NCI-H2029 treated with DMSO at 0.1 percent for 48 hours (cell line): ENCODE results near the gene MYRIP.
"Not testable (repeated sequence)": the region's sequence is repeated elsewhere in the genome, so short reads cannot be mapped to it uniquely, and the experiment has no call there.

Experiments
- DNase-seq: peaks from one replicate; lab custom pipeline; 2025; lab: John Stamatoyannopoulos, UW

MYRIP gene

GRCh38 chr3:40237889-40238571 is 428.6 kb downstream of the MYRIP start:
- DNase-seq = no peak

GRCh38 chr3:40240921-40241320 is 431.5 kb downstream of the MYRIP start:
- no peak for DNase-seq

- no peak for DNase-seq
Measured at GRCh38 chr3:40242216-40242615, 432.8 kb downstream of the MYRIP start.

GRCh38 chr3:40242638-40243037 is 433.2 kb downstream of the MYRIP start:
- DNase-seq = no peak

GRCh38 chr3:40243056-40243455 is 433.6 kb downstream of the MYRIP start:
- no peak for DNase-seq

- no peak for DNase-seq
Measured at GRCh38 chr3:40247714-40248454, 438.5 kb downstream of the MYRIP start.

GRCh38 chr3:40248591-40248990 is 439.2 kb downstream of the MYRIP start:
- no peak for DNase-seq

GRCh38 chr3:40249168-40249567 is 439.8 kb downstream of the MYRIP start:
- DNase-seq = no peak

GRCh38 chr3:40254491-40254890 is 445.1 kb downstream of the MYRIP start:
- no peak for DNase-seq

- no peak for DNase-seq
Measured at GRCh38 chr3:40254891-40255290, 445.5 kb downstream of the MYRIP start.

GRCh38 chr3:40255532-40255931 is 446.1 kb downstream of the MYRIP start:
- DNase-seq = no peak

- no peak for DNase-seq
Measured at GRCh38 chr3:40258064-40258463, 448.7 kb downstream of the MYRIP start.

- DNase-seq = no peak
Measured at GRCh38 chr3:40258555-40258954, 449.1 kb downstream of the MYRIP start.

- DNase-seq = no peak
Measured at GRCh38 chr3:40262331-40262730, 452.9 kb downstream of the MYRIP start.

GRCh38 chr3:40264451-40264850 is 455.0 kb downstream of the MYRIP start:
- no peak for DNase-seq

GRCh38 chr3:40265181-40265580 is 455.8 kb downstream of the MYRIP start:
- DNase-seq = no peak

- no peak for DNase-seq
Measured at GRCh38 chr3:40267937-40268724, 458.7 kb downstream of the MYRIP start.

- DNase-seq = no peak
Measured at GRCh38 chr3:40268802-40269524, 459.6 kb downstream of the MYRIP start.

- no peak for DNase-seq
Measured at GRCh38 chr3:40278791-40279190, 469.4 kb downstream of the MYRIP start.

GRCh38 chr3:40281995-40282394 is 472.6 kb downstream of the MYRIP start:
- no peak for DNase-seq

GRCh38 chr3:40283057-40283456 is 473.6 kb downstream of the MYRIP start:
- DNase-seq = not testable (repeated sequence)

GRCh38 chr3:40287248-40287647 is 477.8 kb downstream of the MYRIP start:
- no peak for DNase-seq
